OCI-LY7 (cell line): ENCODE results near the gene SLC48A1. TPM values are rescaled to one million over a fixed set of nuclear protein-coding genes. Genes with fewer than 3 reads are reported as not detected.

ENCODE experiments used
- BruUV-seq: library from RNA; stranded (reverse); fragments of 400-500 nt; replicated peaks from 2 replicates; lab custom pipeline; 2021; lab: Mats Ljungman, UMichigan
- CTCF ChIA-PET: fragments of 300-600 bp; sonication (Branson Sonifier 250); formaldehyde crosslinking; loops from one replicate; lab custom pipeline; 2022; ENCODE audit warnings: antibody characterized with exemption; ENCODE audit not compliant: unreplicated experiment; lab: Charles Lee
- POLR2A ChIA-PET: fragments of 300-600 bp; sonication (Branson Sonifier 250); formaldehyde crosslinking; loops from one replicate; lab custom pipeline; 2022; ENCODE audit warnings: antibody characterized with exemption; lab: Charles Lee
- DNase-seq: peaks from one replicate; pipeline ENCODE4 v3.0.0-alpha.2; 2015; ENCODE audit warnings: low spot score
- H2AFZ ChIP-seq: fragments of 200-600 bp; sonication (generic), shearing (Covaris generic); 2 replicates; pipeline ENCODE4 v1.6.1; 2014; ENCODE audit warnings: mild to moderate bottlenecking, antibody characterized with exemption, low read length, moderate library complexity
- H3K27ac ChIP-seq: fragments of 200-600 bp; sonication (generic); 2 replicates; pipeline ENCODE4 v1.5.1; 2014; ENCODE audit warnings: mixed run types, low read depth, mild to moderate bottlenecking, moderate library complexity, low read length, inconsistent platforms; ENCODE audit not compliant: poor library complexity, severe bottlenecking
- H3K36me3 ChIP-seq: fragments of 200-600 bp; sonication (generic); 2 replicates; pipeline ENCODE4 v1.6.1; 2014; ENCODE audit warnings: mild to moderate bottlenecking, antibody characterized with exemption, low read length, moderate library complexity, mixed read lengths; ENCODE audit not compliant: insufficient read depth
- H3K4me1 ChIP-seq: fragments of 200-600 bp; sonication (generic); 2 replicates; pipeline ENCODE4 v1.5.1; 2014; ENCODE audit warnings: mild to moderate bottlenecking, low read length; ENCODE audit not compliant: insufficient read depth, poor library complexity, severe bottlenecking
- H3K4me2 ChIP-seq: fragments of 200-600 bp; sonication (generic); 2 replicates; pipeline ENCODE4 v1.6.1; 2014; ENCODE audit warnings: mild to moderate bottlenecking, low read length
- H3K4me3 ChIP-seq: fragments of 200-600 bp; sonication (generic); 2 replicates; pipeline ENCODE4 v1.5.1; 2014; ENCODE audit warnings: mild to moderate bottlenecking, low read depth, low read length; ENCODE audit not compliant: poor library complexity, severe bottlenecking
- H3K79me2 ChIP-seq: fragments of 200-600 bp; sonication (generic); 2 replicates; pipeline ENCODE4 v1.6.1; 2016; ENCODE audit warnings: low read depth, mild to moderate bottlenecking, low read length, moderate library complexity, mixed read lengths; ENCODE audit not compliant: insufficient read depth
- H3K9me2 ChIP-seq: fragments of 200-600 bp; sonication (generic); 2 replicates; pipeline ENCODE4 v1.6.1; 2016; ENCODE audit warnings: mild to moderate bottlenecking, low read length, mixed read lengths; ENCODE audit not compliant: insufficient read depth
- H3K9me3 ChIP-seq: fragments of 200-600 bp; sonication (generic); 2 replicates; pipeline ENCODE4 v1.6.1; 2014; ENCODE audit warnings: mild to moderate bottlenecking, mixed run types, low read length, mixed read lengths
- H4K20me1 ChIP-seq: fragments of 200-600 bp; sonication (generic); 2 replicates; pipeline ENCODE4 v1.6.1; 2014; ENCODE audit warnings: mild to moderate bottlenecking, antibody characterized with exemption, low read length, moderate library complexity, mixed read lengths; ENCODE audit not compliant: insufficient read depth
- EZH2phosphoT487 ChIP-seq: fragments of 200-600 bp; sonication (generic); IDR thresholded peaks from 2 replicates; pipeline ENCODE4 v1.6.1; 2018; ENCODE audit warnings: low read depth, borderline replicate concordance, mild to moderate bottlenecking, mixed run types, antibody characterized with exemption, low read length, moderate library complexity, mixed read lengths
- intact Hi-C: fragments of 100-400 bp; cut with micrococcal nuclease; formaldehyde crosslinking; loops from one replicate; pipeline ENCODE4 v1.10.0; 2022; ENCODE audit not compliant: unreplicated experiment
- total RNA-seq, 2 experiments: library from RNA; depleted of rRNA in 1 of 2; stranded (reverse); fragments of >200 nt in 1 of 2; shearing (Covaris generic) in 1 of 2; gene quantifications; 2 replicates each; pipeline ENCODE4 v1.2.3, GENCODE V29; 2014 to 2022
- TF ChIP-seq, protein P1 (sequence below): fragments of 200-600 bp; sonication (generic); conservative IDR thresholded peaks from 2 replicates; pipeline ENCODE4 v1.5.1; 2014; ENCODE audit warnings: mild to moderate bottlenecking, antibody characterized with exemption, low read length, moderate library complexity, mixed read lengths

SLC48A1 gene
- total RNA-seq, 2 experiments from 2014 or later: 9.6 to 12.0 TPM

DNA sequence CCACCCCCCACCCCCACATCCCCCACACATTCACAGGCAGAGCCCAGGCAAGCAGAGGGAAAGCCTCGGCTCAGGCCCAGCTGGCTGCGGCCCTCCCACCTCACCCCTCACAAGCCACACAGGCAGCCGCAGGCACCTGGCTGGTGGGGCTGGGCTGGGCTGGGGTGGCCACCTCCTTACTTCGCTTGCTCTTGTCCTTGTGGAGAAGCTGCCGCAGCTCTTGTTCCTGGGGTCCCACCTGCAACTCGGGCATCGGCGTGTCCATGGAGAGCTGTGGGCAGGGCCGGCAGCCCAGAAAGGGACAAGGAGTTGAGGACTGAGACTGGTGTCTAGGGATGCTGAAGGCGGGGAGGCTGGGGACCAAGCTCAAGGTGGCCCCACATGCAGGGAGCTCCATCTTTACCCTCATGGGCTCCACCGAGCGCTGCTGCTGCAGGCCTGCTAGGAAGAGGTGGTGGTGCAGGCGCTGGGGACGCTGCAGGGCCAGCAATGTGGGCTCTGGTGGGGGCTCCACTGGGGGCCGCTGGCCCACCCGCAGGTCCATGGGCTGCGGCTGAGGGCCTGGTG lies 25.4 kb downstream of the SLC48A1 start:
- H4K20me1 ChIP-seq: 0 out of 2 replicates have a peak, but pooled peaks cover 7% of the 10 kb centered on the region
- intact Hi-C loops: no loop called here
- H3K36me3 ChIP-seq: peaks cover 43% of the 10 kb centered on the region

DNA sequence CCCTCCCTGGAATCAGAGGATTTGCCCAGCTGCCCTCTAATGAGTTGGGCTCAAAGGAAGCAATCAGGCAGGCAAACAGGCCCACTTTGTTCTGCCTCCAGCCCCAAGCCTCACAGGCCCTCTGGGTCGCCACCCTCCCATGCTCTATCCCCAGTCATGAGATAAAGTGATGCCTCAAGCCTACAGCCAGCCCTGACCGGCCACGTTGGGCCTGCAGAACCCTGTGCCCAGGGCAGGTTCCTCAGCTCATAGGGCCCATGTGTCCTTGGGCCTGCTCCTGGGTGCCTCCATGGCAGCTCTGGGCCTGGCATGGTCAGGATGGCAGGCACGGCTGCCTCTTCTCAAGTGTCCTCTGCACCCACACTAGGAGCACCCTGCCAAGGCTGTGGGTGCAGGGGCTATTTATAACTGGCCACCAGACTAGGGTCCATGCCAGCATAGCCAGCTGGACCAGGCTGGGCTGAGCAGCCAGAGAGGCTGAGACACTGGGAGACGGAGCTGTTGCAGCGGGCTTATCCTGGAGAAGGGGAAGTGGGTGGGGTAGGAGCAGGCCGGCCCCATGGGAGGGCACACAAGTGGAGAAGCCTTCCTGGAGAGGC lies 26.4 kb downstream of the SLC48A1 start:
- 0 out of 2 replicates have a peak, but pooled peaks cover 7% of the 10 kb centered on the region for H4K20me1 ChIP-seq
- intact Hi-C loops: no loop called here
- peaks cover 30% of the 10 kb centered on the region for H3K4me1 ChIP-seq
- no peak overlapping the region for H3K4me3 ChIP-seq
- no peak overlapping the region for H3K27ac ChIP-seq
- no peak for DNase-seq
- CTCF ChIA-PET: interaction anchor here (1.3 to 3.5 kb wide), 3 partner anchors 18 to 39 kb away, joined by 3 to 28 read pairs (median 17); no protein-coding TSS in a partner anchor
- no TSS peak for BruUV-seq
- no peaks in the 10 kb centered on the region for H3K9me3 ChIP-seq
- POLR2A ChIA-PET: interaction anchor here (1.2 kb wide), 1 partner anchor 39 kb away, joined by 3 read pairs; no protein-coding TSS in a partner anchor
- H2AFZ ChIP-seq: no peak overlapping the region
- H3K4me2 ChIP-seq: no peak overlapping the region
- no peaks in the 10 kb centered on the region for H3K79me2 ChIP-seq
- TF ChIP-seq EZH2phosphoT487: no peak
- TF ChIP-seq, protein P1, sequence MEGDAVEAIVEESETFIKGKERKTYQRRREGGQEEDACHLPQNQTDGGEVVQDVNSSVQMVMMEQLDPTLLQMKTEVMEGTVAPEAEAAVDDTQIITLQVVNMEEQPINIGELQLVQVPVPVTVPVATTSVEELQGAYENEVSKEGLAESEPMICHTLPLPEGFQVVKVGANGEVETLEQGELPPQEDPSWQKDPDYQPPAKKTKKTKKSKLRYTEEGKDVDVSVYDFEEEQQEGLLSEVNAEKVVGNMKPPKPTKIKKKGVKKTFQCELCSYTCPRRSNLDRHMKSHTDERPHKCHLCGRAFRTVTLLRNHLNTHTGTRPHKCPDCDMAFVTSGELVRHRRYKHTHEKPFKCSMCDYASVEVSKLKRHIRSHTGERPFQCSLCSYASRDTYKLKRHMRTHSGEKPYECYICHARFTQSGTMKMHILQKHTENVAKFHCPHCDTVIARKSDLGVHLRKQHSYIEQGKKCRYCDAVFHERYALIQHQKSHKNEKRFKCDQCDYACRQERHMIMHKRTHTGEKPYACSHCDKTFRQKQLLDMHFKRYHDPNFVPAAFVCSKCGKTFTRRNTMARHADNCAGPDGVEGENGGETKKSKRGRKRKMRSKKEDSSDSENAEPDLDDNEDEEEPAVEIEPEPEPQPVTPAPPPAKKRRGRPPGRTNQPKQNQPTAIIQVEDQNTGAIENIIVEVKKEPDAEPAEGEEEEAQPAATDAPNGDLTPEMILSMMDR: no peak
- no peaks in the 10 kb centered on the region for H3K9me2 ChIP-seq
- peaks cover 42% of the 10 kb centered on the region for H3K36me3 ChIP-seq

More for the DNA sequence above, 25.4 kb downstream of the SLC48A1 start:
- Histone ChIP-seq H3K4me3 (no peak overlapping the region), H3K4me1 (peaks cover 20% of the 10 kb centered on the region), H3K9me2 (no peaks in the 10 kb centered on the region), H3K79me2 (no peaks in the 10 kb centered on the region), H3K9me3 (no peaks in the 10 kb centered on the region), H3K4me2 (no peak overlapping the region), H2AFZ (no peak overlapping the region), H3K27ac (no peak overlapping the region)
- no TSS peak for BruUV-seq
- POLR2A ChIA-PET: interaction anchor here (1.0 to 2.4 kb wide), 3 partner anchors 10 to 86 kb away, joined by 3 to 8 read pairs (median 4); no protein-coding TSS in a partner anchor
- no peak for TF ChIP-seq EZH2phosphoT487
- TF ChIP-seq, protein P1: no peak
- CTCF ChIA-PET: interaction anchor here (1.1 to 3.5 kb wide), 5 partner anchors 9 to 40 kb away, joined by 5 to 28 read pairs (median 10); no protein-coding TSS in a partner anchor
- no peak for DNase-seq
